PC-3 (cell line): Measurements from ENCODE around the gene SMYD3. TPM values are rescaled to one million over a fixed set of nuclear protein-coding genes. Genes with fewer than 3 reads are reported as not detected.

Experiments
- ATAC-seq: fragments of 200-7000 bp; cut with Tn5 transposase; 2 replicates; pipeline ENCODE4 v1.9.1; 2020; ENCODE audit warnings: mild to moderate bottlenecking, moderate library complexity
- BruUV-seq: library from RNA; stranded (reverse); fragments of 400-500 nt; replicated peaks from 2 replicates; lab custom pipeline; 2021; lab: Mats Ljungman, UMichigan
- CTCF ChIA-PET: fragments of 300-600 bp; sonication (Branson Sonifier 250); formaldehyde crosslinking; loops from one replicate; lab custom pipeline; 2022; ENCODE audit warnings: antibody characterized with exemption; lab: Charles Lee
- POLR2A ChIA-PET: fragments of 300-600 bp; sonication (Branson Sonifier 250); formaldehyde crosslinking; loops from one replicate; lab custom pipeline; 2022; ENCODE audit warnings: antibody characterized with exemption; ENCODE audit not compliant: unreplicated experiment; lab: Charles Lee
- DNase-seq: peaks from one replicate; pipeline ENCODE4 v3.0.0-alpha.2; 2015
- H2AFZ ChIP-seq: fragments of 300-600 bp; sonication (generic); 2 replicates; pipeline ENCODE4 v1.6.0; 2016; ENCODE audit warnings: antibody characterized with exemption, low read length
- H3F3A ChIP-seq: fragments of 300-600 bp; sonication (generic); one replicate; pipeline ENCODE4 v1.6.0; 2017; ENCODE audit warnings: antibody characterized with exemption, low read length, control low read depth, mild to moderate bottlenecking; ENCODE audit not compliant: unreplicated experiment
- H3K27ac ChIP-seq: fragments of 300-600 bp; sonication (generic); 2 replicates; pipeline ENCODE4 v1.5.1; 2016; ENCODE audit warnings: mild to moderate bottlenecking, low read length
- H3K27me3 ChIP-seq: fragments of 300-600 bp; sonication (generic); 2 replicates; pipeline ENCODE4 v1.6.1; 2016; ENCODE audit warnings: low read length, mixed read lengths
- H3K36me3 ChIP-seq: fragments of 300-600 bp; sonication (generic); 2 replicates; pipeline ENCODE4 v1.6.1; 2016; ENCODE audit warnings: low read depth, mixed run types, low read length, mixed read lengths
- H3K4me1 ChIP-seq: fragments of 300-600 bp; sonication (generic); 2 replicates; pipeline ENCODE4 v1.5.1; 2016; ENCODE audit warnings: low read length; ENCODE audit not compliant: insufficient read depth
- H3K4me2 ChIP-seq: fragments of 300-600 bp; sonication (generic); 2 replicates; pipeline ENCODE4 v1.6.0; 2016; ENCODE audit warnings: low read length
- H3K4me3 ChIP-seq: fragments of 300-600 bp; sonication (generic); 2 replicates; pipeline ENCODE4 v1.5.1; 2016; ENCODE audit warnings: mild to moderate bottlenecking, low read length, mixed read lengths
- H3K79me2 ChIP-seq: fragments of 300-600 bp; sonication (generic); 2 replicates; pipeline ENCODE4 v1.6.1; 2017; ENCODE audit warnings: low read length, mixed read lengths
- H3K9ac ChIP-seq: fragments of 300-600 bp; sonication (generic); 2 replicates; pipeline ENCODE4 v1.6.0; 2016; ENCODE audit warnings: mild to moderate bottlenecking, low read length
- H3K9me2 ChIP-seq: fragments of 300-600 bp; sonication (generic); replicated peaks from 2 replicates; pipeline ENCODE4 v1.6.1; 2016; ENCODE audit warnings: mixed run types, low read length, mixed read lengths
- H3K9me3 ChIP-seq: fragments of 300-600 bp; sonication (generic); 2 replicates; pipeline ENCODE4 v1.6.1; 2016; ENCODE audit warnings: low read length, mixed read lengths
- H4K20me1 ChIP-seq: fragments of 300-600 bp; sonication (generic); 2 replicates; pipeline ENCODE4 v1.6.1; 2016; ENCODE audit warnings: low read length, mixed read lengths
- CTCF ChIP-seq: fragments of 300-600 bp; sonication (generic); conservative IDR thresholded peaks from 2 replicates; pipeline ENCODE4 v1.5.1; 2017; ENCODE audit warnings: antibody characterized with exemption, low read depth, mild to moderate bottlenecking, low read length
- EZH2 ChIP-seq: fragments of 300-600 bp; sonication (generic); IDR thresholded peaks from one replicate; pipeline ENCODE4 v1.6.1; 2017; ENCODE audit warnings: antibody characterized with exemption, mild to moderate bottlenecking, low read length; ENCODE audit not compliant: unreplicated experiment
- EZH2phosphoT487 ChIP-seq: fragments of 300-600 bp; sonication (generic); IDR thresholded peaks from 2 replicates; pipeline ENCODE4 v1.6.1; 2018; ENCODE audit warnings: mild to moderate bottlenecking, antibody characterized with exemption, low read length, borderline replicate concordance
- intact Hi-C: fragments of 100-400 bp; cut with micrococcal nuclease; formaldehyde crosslinking; loops from 2 replicates; pipeline ENCODE4 v1.9.0; 2023
- total RNA-seq: library from RNA; depleted of rRNA; stranded (reverse); fragments of >200 nt; gene quantifications from 2 replicates; pipeline ENCODE4 v1.2.3, GENCODE V29; 2014

Gene SMYD3
- total RNA-seq, 1 experiment from 2014 or later, result 33.0 TPM

- Histone ChIP-seq H3K9ac (no peak overlapping the region), H3K79me2 (no peaks in the 10 kb centered on the region), H3K4me2 (no peak overlapping the region), H3K4me3 (no peak overlapping the region), H3F3A (no peaks in the 10 kb centered on the region), H3K27ac (no peak overlapping the region), H2AFZ (no peak overlapping the region), H3K9me3 (no peaks in the 10 kb centered on the region), H3K27me3 (no peaks in the 10 kb centered on the region), H4K20me1 (no peaks in the 10 kb centered on the region), H3K4me1 (no peaks in the 10 kb centered on the region), H3K36me3 (no peaks in the 10 kb centered on the region), H3K9me2 (no peaks in the 10 kb centered on the region)
- intact Hi-C loops, result no loop called here
- TF ChIP-seq EZH2phosphoT487 (no peak), CTCF (no peak), EZH2 (no peak)
- ATAC-seq (no peak), DNase-seq (no peak)
- ChIA-PET POLR2A (no interaction called here), CTCF (no interaction called here)
- BruUV-seq, result no TSS peak
Observed at GRCh38 chr1:246343251-246343650, 163.8 kb downstream of the SMYD3 start.

- Histone ChIP-seq H3K27me3 (no peaks in the 10 kb centered on the region), H3K4me2 (no peak overlapping the region), H3K36me3 (no peaks in the 10 kb centered on the region), H3K4me1 (no peaks in the 10 kb centered on the region), H3K79me2 (no peaks in the 10 kb centered on the region), H3K4me3 (no peak overlapping the region), H3F3A (no peaks in the 10 kb centered on the region), H3K27ac (no peak overlapping the region), H3K9me2 (no peaks in the 10 kb centered on the region), H4K20me1 (no peaks in the 10 kb centered on the region), H2AFZ (no peak overlapping the region), H3K9ac (no peak overlapping the region), H3K9me3 (no peaks in the 10 kb centered on the region)
- ChIA-PET POLR2A (no interaction called here), CTCF (no interaction called here)
- TF ChIP-seq EZH2, result no peak
- no peak for TF ChIP-seq CTCF
- TF ChIP-seq EZH2phosphoT487, result no peak
- DNase-seq, result no peak
- intact Hi-C loops, result no loop called here
- no TSS peak for BruUV-seq
- no peak for ATAC-seq
Observed at GRCh38 chr1:246338546-246338945, 168.5 kb downstream of the SMYD3 start.

GRCh38 chr1:246338098-246338497, 169.0 kb downstream of the SMYD3 start:
- H3K27ac ChIP-seq, result no peak overlapping the region
- TF ChIP-seq CTCF, result no peak
- no peak for TF ChIP-seq EZH2phosphoT487
- TF ChIP-seq EZH2, result no peak
- H2AFZ ChIP-seq, result no peak overlapping the region
- no peak overlapping the region for H3K9ac ChIP-seq
- H4K20me1 ChIP-seq, result no peaks in the 10 kb centered on the region
- DNase-seq (no peak), ATAC-seq (no peak)
- H3K4me2 ChIP-seq, result no peak overlapping the region
- CTCF ChIA-PET, result no interaction called here
- no peaks in the 10 kb centered on the region for H3K4me1 ChIP-seq
- BruUV-seq, result no TSS peak
- H3K36me3 ChIP-seq, result no peaks in the 10 kb centered on the region
- no peaks in the 10 kb centered on the region for H3K9me3 ChIP-seq
- no peaks in the 10 kb centered on the region for H3F3A ChIP-seq
- no peak overlapping the region for H3K4me3 ChIP-seq
- POLR2A ChIA-PET, result no interaction called here
- intact Hi-C loops, result no loop called here
- H3K79me2 ChIP-seq, result no peaks in the 10 kb centered on the region
- no peaks in the 10 kb centered on the region for H3K27me3 ChIP-seq
- H3K9me2 ChIP-seq, result no peaks in the 10 kb centered on the region
